ENCODE measurements around the gene TM4SF4.
A peak's percentile ranks its signal among the peaks of the same experiment; 100 is the strongest.

Gene TM4SF4

GRCh38 chr3:149527531-149528339 lies 53.2 kb downstream of the TM4SF4 start:
- DNase-seq (ENCODE audit: low spot score) = no peak
- TF ChIP-seq CTCF (IDR thresholded peaks at IDR 0.05; ENCODE audit: extremely low read depth, missing control alignments) = no peak

GRCh38 chr3:149528340-149528650 lies 53.8 kb downstream of the TM4SF4 start:
- no peak for TF ChIP-seq CTCF (IDR thresholded peaks at IDR 0.05; ENCODE audit: extremely low read depth, missing control alignments)
- no peak for DNase-seq (ENCODE audit: low spot score)

- TF ChIP-seq CTCF (IDR thresholded peaks at IDR 0.05; ENCODE audit: extremely low read depth, missing control alignments) = no peak
- no peak for DNase-seq (ENCODE audit: low spot score)
Observed at GRCh38 chr3:149529099-149529498, 54.6 kb downstream of the TM4SF4 start.

GRCh38 chr3:149532489-149533180 lies 58.1 kb downstream of the TM4SF4 start:
- peak; percentile 11 for DNase-seq (ENCODE audit: low spot score)
- TF ChIP-seq CTCF (IDR thresholded peaks at IDR 0.05; ENCODE audit: extremely low read depth, missing control alignments) = no peak

- no peak for DNase-seq (ENCODE audit: low spot score)
- no peak for TF ChIP-seq CTCF (IDR thresholded peaks at IDR 0.05; ENCODE audit: extremely low read depth, missing control alignments)
Observed at GRCh38 chr3:149534082-149534481, 59.6 kb downstream of the TM4SF4 start.

GRCh38 chr3:149534671-149535332 lies 60.3 kb downstream of the TM4SF4 start:
- no peak for DNase-seq (ENCODE audit: low spot score)
- TF ChIP-seq CTCF (IDR thresholded peaks at IDR 0.05; ENCODE audit: extremely low read depth, missing control alignments) = no peak

- TF ChIP-seq CTCF (IDR thresholded peaks at IDR 0.05; ENCODE audit: extremely low read depth, missing control alignments) = no peak
- no peak for DNase-seq (ENCODE audit: low spot score)
Observed at GRCh38 chr3:149535333-149535685, 60.8 kb downstream of the TM4SF4 start.
